Measurements from ENCODE around the gene ZNF44. TPM values are rescaled to one million over a fixed set of nuclear protein-coding genes. Genes with fewer than 3 reads are reported as not detected.

Gene ZNF44
- total and polyA plus RNA-seq, 9 of the 15 experiments (the other 6 are each of a cell fraction or from before 2014, with no cell fraction given) = 2.6 to 8.3 (median 4.4) TPM

GRCh38 chr19:12333162-12334159 lies 38.8 kb upstream of the ZNF44 start, which contains the start of gene ZNF563 (continued):
- TF ChIP-seq CHD7 (IDR thresholded peaks at IDR 0.05; ENCODE audit: low read depth, low read length) (no peak), ZSCAN29 (IDR thresholded peaks at IDR 0.05) (no peak), CTBP1 (IDR thresholded peaks at IDR 0.05; ENCODE audit: borderline replicate concordance) (no peak; the same call in 1 of the 2 replicates), CCNT2 (IDR thresholded peaks at IDR 0.05; ENCODE audit: borderline replicate concordance, extremely low read depth, insufficient read length, low read depth, low read length) (peak; percentile 30), KAT2B (IDR thresholded peaks at IDR 0.05; ENCODE audit: low read depth, low read length) (no peak), KLF1 (tag; IDR thresholded peaks at IDR 0.05) (no peak), PRMT5 (CRISPR knock-in tag; IDR thresholded peaks at IDR 0.05) (no peak), ZMIZ1 (IDR thresholded peaks at IDR 0.05; ENCODE audit: low read depth in 2 of 2, low read length in 2 of 2) (no peak), PTRF (tag; IDR thresholded peaks at IDR 0.05) (no peak), ZNF551 (CRISPR knock-in tag; IDR thresholded peaks at IDR 0.05) (no peak), SP1 (CRISPR knock-in tag; IDR thresholded peaks at IDR 0.05) (peak; percentile 72), TAL1 (IDR thresholded peaks at IDR 0.05) (no peak)

Measured in K562 (cell line).